ENCODE results near the gene SNED1. TPM values are rescaled to one million over a fixed set of nuclear protein-coding genes. Genes with fewer than 3 reads are reported as not detected.

The SNED1 gene
- polyA plus RNA-seq, 1 donor from 2014 or later = 0.32 TPM

DNA sequence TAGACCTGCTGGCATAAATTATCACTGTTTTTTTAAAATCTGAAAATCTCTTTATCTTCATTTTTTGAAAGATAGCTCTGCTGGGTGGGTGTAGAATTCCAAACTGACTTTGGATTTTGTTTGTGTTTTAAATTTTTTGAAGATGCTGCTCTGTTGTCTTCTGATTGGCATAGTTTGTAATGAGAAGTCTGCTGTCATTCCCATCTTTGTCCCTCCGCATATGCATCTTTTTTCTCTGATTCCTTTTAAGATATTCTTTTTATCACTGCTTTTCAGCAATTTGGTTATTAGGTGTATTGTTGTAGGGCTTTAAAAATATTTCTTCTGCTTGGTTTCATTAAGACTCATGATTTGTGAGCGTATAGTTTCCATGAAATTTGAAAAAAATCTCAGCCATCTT, 7.2 kb downstream of the SNED1 start:
- Histone ChIP-seq H3K79me2 (replicated peaks; ENCODE audit: insufficient read depth, low read length) (no peaks in the 10 kb centered on the region), H3K9ac (ENCODE audit: low read length) (no peak overlapping the region), H3K9me2 (ENCODE audit: insufficient read depth, low read length) (no peaks in the 10 kb centered on the region), H3F3A (ENCODE audit: insufficient read depth, low read length, poor library complexity, severe bottlenecking) (no peaks in the 10 kb centered on the region), H3K9me3 (ENCODE audit: low read length) (peaks cover 5% of the 10 kb centered on the region), H3K27ac (ENCODE audit: low read length) (no peak overlapping the region), H3K4me3 (ENCODE audit: low read length) (no peak overlapping the region), H3K27me3 (ENCODE audit: insufficient read depth, low read depth, low read length) (peaks cover 13% of the 10 kb centered on the region), H3K4me2 (ENCODE audit: low read length) (no peak overlapping the region), H4K20me1 (ENCODE audit: insufficient read depth) (no peaks in the 10 kb centered on the region), H3K36me3 (ENCODE audit: insufficient read depth, low read length) (no peaks in the 10 kb centered on the region), H2AFZ (ENCODE audit: low read depth, low read length) (no peak overlapping the region)
- TF ChIP-seq SMC3 (conservative IDR thresholded peaks at IDR 0.05; ENCODE audit: poor library complexity) (no peak), EZH2 (IDR thresholded peaks at IDR 0.05; ENCODE audit: borderline replicate concordance, insufficient read depth, low read length, poor library complexity, severe bottlenecking) (no peak), MXI1 (conservative IDR thresholded peaks at IDR 0.05; ENCODE audit: poor library complexity, severe bottlenecking) (no peak), RAD21 (conservative IDR thresholded peaks at IDR 0.05) (no peak), TAF1 (IDR thresholded peaks at IDR 0.05; ENCODE audit: low read depth) (no peak), POLR2AphosphoS5 (IDR thresholded peaks at IDR 0.05) (no peak), EP300 (conservative IDR thresholded peaks at IDR 0.05; ENCODE audit: poor library complexity, severe bottlenecking) (no peak)
- TF ChIP-seq, protein P1, sequence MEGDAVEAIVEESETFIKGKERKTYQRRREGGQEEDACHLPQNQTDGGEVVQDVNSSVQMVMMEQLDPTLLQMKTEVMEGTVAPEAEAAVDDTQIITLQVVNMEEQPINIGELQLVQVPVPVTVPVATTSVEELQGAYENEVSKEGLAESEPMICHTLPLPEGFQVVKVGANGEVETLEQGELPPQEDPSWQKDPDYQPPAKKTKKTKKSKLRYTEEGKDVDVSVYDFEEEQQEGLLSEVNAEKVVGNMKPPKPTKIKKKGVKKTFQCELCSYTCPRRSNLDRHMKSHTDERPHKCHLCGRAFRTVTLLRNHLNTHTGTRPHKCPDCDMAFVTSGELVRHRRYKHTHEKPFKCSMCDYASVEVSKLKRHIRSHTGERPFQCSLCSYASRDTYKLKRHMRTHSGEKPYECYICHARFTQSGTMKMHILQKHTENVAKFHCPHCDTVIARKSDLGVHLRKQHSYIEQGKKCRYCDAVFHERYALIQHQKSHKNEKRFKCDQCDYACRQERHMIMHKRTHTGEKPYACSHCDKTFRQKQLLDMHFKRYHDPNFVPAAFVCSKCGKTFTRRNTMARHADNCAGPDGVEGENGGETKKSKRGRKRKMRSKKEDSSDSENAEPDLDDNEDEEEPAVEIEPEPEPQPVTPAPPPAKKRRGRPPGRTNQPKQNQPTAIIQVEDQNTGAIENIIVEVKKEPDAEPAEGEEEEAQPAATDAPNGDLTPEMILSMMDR (IDR thresholded peaks at IDR 0.05; ENCODE audit: poor library complexity, severe bottlenecking) = no peak
- TF ChIP-seq, protein P2, sequence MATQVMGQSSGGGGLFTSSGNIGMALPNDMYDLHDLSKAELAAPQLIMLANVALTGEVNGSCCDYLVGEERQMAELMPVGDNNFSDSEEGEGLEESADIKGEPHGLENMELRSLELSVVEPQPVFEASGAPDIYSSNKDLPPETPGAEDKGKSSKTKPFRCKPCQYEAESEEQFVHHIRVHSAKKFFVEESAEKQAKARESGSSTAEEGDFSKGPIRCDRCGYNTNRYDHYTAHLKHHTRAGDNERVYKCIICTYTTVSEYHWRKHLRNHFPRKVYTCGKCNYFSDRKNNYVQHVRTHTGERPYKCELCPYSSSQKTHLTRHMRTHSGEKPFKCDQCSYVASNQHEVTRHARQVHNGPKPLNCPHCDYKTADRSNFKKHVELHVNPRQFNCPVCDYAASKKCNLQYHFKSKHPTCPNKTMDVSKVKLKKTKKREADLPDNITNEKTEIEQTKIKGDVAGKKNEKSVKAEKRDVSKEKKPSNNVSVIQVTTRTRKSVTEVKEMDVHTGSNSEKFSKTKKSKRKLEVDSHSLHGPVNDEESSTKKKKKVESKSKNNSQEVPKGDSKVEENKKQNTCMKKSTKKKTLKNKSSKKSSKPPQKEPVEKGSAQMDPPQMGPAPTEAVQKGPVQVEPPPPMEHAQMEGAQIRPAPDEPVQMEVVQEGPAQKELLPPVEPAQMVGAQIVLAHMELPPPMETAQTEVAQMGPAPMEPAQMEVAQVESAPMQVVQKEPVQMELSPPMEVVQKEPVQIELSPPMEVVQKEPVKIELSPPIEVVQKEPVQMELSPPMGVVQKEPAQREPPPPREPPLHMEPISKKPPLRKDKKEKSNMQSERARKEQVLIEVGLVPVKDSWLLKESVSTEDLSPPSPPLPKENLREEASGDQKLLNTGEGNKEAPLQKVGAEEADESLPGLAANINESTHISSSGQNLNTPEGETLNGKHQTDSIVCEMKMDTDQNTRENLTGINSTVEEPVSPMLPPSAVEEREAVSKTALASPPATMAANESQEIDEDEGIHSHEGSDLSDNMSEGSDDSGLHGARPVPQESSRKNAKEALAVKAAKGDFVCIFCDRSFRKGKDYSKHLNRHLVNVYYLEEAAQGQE (IDR thresholded peaks at IDR 0.05; ENCODE audit: borderline replicate concordance) = no peak

DNA sequence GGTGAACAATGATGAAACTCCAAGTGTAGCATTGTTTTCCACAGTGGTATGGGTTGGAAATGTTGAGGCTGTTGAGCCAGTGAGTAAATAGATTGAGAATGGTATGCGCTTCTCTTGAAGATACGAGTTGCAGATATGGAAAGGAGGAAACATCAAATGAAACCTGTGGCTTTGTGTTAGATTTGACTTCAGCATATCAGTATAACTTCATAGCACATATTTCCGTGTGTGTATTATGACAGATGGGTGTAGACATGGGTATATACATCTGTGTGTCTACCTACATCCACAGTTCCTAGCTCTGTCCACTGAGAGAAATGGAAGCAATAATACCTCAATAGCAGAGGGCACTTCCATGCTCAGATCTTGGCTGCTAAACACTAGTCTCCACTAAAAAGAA, 8.0 kb downstream of the SNED1 start:
- H3K9ac ChIP-seq (ENCODE audit: low read length) = no peak overlapping the region
- no peaks in the 10 kb centered on the region for H4K20me1 ChIP-seq (ENCODE audit: insufficient read depth)

More for the DNA sequence above, 8.0 kb downstream of the SNED1 start:
- no peaks in the 10 kb centered on the region for H3K36me3 ChIP-seq (ENCODE audit: insufficient read depth, low read length)
- peaks cover 4% of the 10 kb centered on the region for H3K27me3 ChIP-seq (ENCODE audit: insufficient read depth, low read depth, low read length)
- no peak overlapping the region for H3K4me3 ChIP-seq (ENCODE audit: low read length)
- H3F3A ChIP-seq (ENCODE audit: insufficient read depth, low read length, poor library complexity, severe bottlenecking) = no peaks in the 10 kb centered on the region
- no peak for TF ChIP-seq MXI1 (conservative IDR thresholded peaks at IDR 0.05; ENCODE audit: poor library complexity, severe bottlenecking)
- TF ChIP-seq RAD21 (conservative IDR thresholded peaks at IDR 0.05) = no peak
- TF ChIP-seq, protein P1 (IDR thresholded peaks at IDR 0.05; ENCODE audit: poor library complexity, severe bottlenecking) = no peak
- TF ChIP-seq EP300 (conservative IDR thresholded peaks at IDR 0.05; ENCODE audit: poor library complexity, severe bottlenecking) = no peak
- TF ChIP-seq SMC3 (conservative IDR thresholded peaks at IDR 0.05; ENCODE audit: poor library complexity) = no peak
- no peak for TF ChIP-seq TAF1 (IDR thresholded peaks at IDR 0.05; ENCODE audit: low read depth)
- TF ChIP-seq, protein P2 (IDR thresholded peaks at IDR 0.05; ENCODE audit: borderline replicate concordance) = no peak
- no peak for TF ChIP-seq EZH2 (IDR thresholded peaks at IDR 0.05; ENCODE audit: borderline replicate concordance, insufficient read depth, low read length, poor library complexity, severe bottlenecking)
- no peak for TF ChIP-seq POLR2AphosphoS5 (IDR thresholded peaks at IDR 0.05)
- peaks cover 5% of the 10 kb centered on the region for H3K9me3 ChIP-seq (ENCODE audit: low read length)
- no peak overlapping the region for H3K4me2 ChIP-seq (ENCODE audit: low read length)
- H3K27ac ChIP-seq (ENCODE audit: low read length) = no peak overlapping the region
- no peak overlapping the region for H2AFZ ChIP-seq (ENCODE audit: low read depth, low read length)
- no peaks in the 10 kb centered on the region for H3K9me2 ChIP-seq (ENCODE audit: insufficient read depth, low read length)
- no peaks in the 10 kb centered on the region for H3K79me2 ChIP-seq (replicated peaks; ENCODE audit: insufficient read depth, low read length)

All from neural cell (in vitro differentiated cells).